Activated naive CD4-positive, alpha-beta T cell treated with anti-CD3 and anti-CD28 coated beads, Interleukin-2, amount 10 ng/mL, durations not matched to agents 5 hours and 36 hours (primary cell): ENCODE results near the gene TRIM45. TPM values are rescaled to one million over a fixed set of nuclear protein-coding genes. Genes with fewer than 3 reads are reported as not detected.
A peak's percentile ranks its signal among the peaks of the same experiment; 100 is the strongest.

Source experiments
- microRNA-seq: library from miRNA; unstranded; fragments of <30 nt; microRNA quantifications from one replicate; pipeline ENCODE4 v1.2.0, GENCODE V29; 2022; ENCODE audit warnings: borderline microRNAs expressed, borderline replicate concordance
- total RNA-seq, 2 experiments: library from RNA; stranded (reverse); gene quantifications; one replicate each; pipeline ENCODE4 v1.2.3, GENCODE V29; 2021

The TRIM45 gene, protein sequence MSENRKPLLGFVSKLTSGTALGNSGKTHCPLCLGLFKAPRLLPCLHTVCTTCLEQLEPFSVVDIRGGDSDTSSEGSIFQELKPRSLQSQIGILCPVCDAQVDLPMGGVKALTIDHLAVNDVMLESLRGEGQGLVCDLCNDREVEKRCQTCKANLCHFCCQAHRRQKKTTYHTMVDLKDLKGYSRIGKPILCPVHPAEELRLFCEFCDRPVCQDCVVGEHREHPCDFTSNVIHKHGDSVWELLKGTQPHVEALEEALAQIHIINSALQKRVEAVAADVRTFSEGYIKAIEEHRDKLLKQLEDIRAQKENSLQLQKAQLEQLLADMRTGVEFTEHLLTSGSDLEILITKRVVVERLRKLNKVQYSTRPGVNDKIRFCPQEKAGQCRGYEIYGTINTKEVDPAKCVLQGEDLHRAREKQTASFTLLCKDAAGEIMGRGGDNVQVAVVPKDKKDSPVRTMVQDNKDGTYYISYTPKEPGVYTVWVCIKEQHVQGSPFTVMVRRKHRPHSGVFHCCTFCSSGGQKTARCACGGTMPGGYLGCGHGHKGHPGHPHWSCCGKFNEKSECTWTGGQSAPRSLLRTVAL
- under 1 TPM; 0.67 to 0.71 TPM for total RNA-seq

DNA sequence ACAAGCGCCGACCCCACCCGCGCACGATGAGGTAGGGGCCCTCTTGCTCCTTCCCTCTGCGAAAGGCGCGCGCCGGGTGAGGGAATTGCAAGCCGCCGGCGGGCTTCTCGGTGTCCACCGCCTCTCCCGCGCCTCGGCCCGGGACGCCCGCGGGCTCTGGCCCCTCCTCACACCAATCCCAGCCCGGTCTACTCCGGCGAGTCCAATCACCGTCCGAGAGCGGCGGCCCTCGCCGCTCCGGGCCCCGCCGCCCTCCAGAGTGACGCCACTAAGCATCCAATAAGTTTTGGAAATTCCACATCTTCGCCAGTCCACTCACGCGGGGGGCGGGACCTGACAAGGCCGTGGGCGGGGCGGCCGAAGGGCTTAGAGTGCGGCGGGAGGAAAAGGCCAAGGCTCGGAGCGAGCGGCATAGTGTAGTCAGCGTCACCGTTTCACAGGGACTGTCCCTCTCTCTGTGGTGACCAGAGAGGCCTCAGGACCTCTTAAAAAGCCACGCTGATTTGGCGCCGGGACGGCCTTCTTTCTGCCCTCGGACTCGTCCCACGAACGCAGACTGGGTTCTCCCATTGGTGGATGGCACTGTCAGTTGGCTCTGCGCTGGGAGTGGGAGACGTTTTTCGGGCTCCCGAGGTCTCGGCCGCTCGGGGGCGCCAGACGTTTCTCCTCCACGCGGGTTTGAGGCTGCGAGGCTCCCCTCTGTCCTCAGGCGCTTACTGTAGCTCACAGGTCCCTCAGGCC is at the start of gene TRIM45:
Gene TRIM45 (minus strand): TSS at position 161 of the 741 bp plus-strand sequence. CDS start 548 bp downstream, outside the sequence.

Small RNAs within 50 kb of the gene (microRNA-seq; reads per million reads assigned to microRNA genes)
- 144 reads per million, percentile 74 among the genes with 10 or more reads in this experiment for gene MIR942

Other genes with a start within 250 kb of the TRIM45 start
- gene PTGFRN, start 211.8 kb downstream of the TRIM45 start, total RNA-seq = 1 to 10 TPM in 1 of 2 experiments, under 1 TPM in 1; 0.81 to 1.8 TPM
- gene CD101, start 120.0 kb downstream of the TRIM45 start, total RNA-seq = 1 to 10 TPM; 6.2 to 7.1 TPM
- 10 to 100 TPM; 77.4 to 80.8 TPM for gene TTF2, start 61.4 kb downstream of the TRIM45 start, total RNA-seq
- not detected for gene VTCN1, start 89.2 kb upstream of the TRIM45 start, total RNA-seq
- gene MAN1A2, start 245.7 kb upstream of the TRIM45 start, total RNA-seq = 10 to 100 TPM; 40.4 to 42.1 TPM